ENCODE measurements around the gene IRX1.

DNA sequence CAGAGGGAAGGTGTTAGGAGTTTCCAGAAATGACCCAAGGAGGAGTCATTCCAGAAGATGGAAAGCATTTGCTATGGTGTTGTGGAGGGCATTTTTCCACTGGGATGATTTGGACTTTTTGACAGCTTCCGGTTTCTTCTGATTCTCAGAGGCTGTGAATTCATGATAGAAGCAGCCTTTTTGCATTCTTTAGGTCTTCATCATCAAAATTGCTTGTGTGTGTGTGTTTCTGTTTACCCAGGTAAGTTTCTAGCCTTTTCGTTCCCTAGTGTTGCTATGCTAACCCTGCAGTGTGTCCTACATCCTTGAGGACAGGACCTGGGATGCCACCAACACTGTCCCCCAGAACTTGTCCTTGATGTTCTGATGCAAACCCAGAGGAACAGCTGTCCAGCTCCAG, 19.6 kb downstream of the IRX1 start:
- TF ChIP-seq, protein P1, sequence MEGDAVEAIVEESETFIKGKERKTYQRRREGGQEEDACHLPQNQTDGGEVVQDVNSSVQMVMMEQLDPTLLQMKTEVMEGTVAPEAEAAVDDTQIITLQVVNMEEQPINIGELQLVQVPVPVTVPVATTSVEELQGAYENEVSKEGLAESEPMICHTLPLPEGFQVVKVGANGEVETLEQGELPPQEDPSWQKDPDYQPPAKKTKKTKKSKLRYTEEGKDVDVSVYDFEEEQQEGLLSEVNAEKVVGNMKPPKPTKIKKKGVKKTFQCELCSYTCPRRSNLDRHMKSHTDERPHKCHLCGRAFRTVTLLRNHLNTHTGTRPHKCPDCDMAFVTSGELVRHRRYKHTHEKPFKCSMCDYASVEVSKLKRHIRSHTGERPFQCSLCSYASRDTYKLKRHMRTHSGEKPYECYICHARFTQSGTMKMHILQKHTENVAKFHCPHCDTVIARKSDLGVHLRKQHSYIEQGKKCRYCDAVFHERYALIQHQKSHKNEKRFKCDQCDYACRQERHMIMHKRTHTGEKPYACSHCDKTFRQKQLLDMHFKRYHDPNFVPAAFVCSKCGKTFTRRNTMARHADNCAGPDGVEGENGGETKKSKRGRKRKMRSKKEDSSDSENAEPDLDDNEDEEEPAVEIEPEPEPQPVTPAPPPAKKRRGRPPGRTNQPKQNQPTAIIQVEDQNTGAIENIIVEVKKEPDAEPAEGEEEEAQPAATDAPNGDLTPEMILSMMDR (IDR thresholded peaks at IDR 0.05), result no peak
- no peak for TF ChIP-seq POLR2A (IDR thresholded peaks at IDR 0.05)

All from prostate gland (tissue), 2 donors.